Measurements from ENCODE around the gene ELAVL2.

The ELAVL2 gene

DNA sequence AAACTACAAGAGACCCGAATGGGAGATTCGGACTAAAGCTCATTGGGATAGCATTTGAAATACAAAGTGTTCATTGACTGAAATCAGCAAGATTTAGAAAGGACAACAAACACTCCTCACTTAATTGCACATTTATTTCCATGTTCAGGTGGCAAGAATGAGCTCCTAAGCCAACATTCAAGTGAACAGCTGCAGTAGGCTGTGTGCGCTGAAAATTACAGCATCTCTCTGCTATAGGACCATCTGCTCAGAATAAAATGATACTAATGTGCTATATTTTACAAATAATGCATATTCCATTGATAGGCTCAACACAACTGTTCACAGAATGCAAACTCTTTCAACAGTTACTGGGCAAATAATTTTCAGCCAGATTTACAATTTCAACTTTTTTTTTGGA, 61.8 kb downstream of the ELAVL2 start:
- no peak for TF ChIP-seq CTCF (IDR thresholded peaks at IDR 0.05; ENCODE audit: low read length)
- no peak for TF ChIP-seq EZH2 (IDR thresholded peaks at IDR 0.05; ENCODE audit: borderline replicate concordance, low read length)
- H3K79me2 ChIP-seq (ENCODE audit: insufficient read depth, low read length) = no peaks in the 10 kb centered on the region
- H3K9me3 ChIP-seq (ENCODE audit: low read length) = no peaks in the 10 kb centered on the region

GRCh38 chr9:23754551-23754950, 71.5 kb downstream of the ELAVL2 start:
- Histone ChIP-seq H3K9me3 (ENCODE audit: low read length) (no peaks in the 10 kb centered on the region), H3K36me3 (ENCODE audit: insufficient read depth, low read length) (no peaks in the 10 kb centered on the region), H3K27ac (ENCODE audit: low read depth, low read length, poor library complexity, severe bottlenecking) (no peak overlapping the region), H3K79me2 (ENCODE audit: insufficient read depth, low read length) (no peaks in the 10 kb centered on the region), H2AFZ (ENCODE audit: low read length) (no peak overlapping the region), H3K9ac (ENCODE audit: low read length) (no peak overlapping the region), H3F3A (ENCODE audit: insufficient read depth, low read length) (no peaks in the 10 kb centered on the region), H3K4me3 (ENCODE audit: low read depth, low read length, poor library complexity, severe bottlenecking) (no peak overlapping the region), H3K4me1 (ENCODE audit: insufficient read depth, low read length, severe bottlenecking) (no peaks in the 10 kb centered on the region), H3K9me2 (ENCODE audit: low read depth, low read length) (no peaks in the 10 kb centered on the region), H4K20me1 (ENCODE audit: insufficient read depth, low read length) (no peaks in the 10 kb centered on the region), H3K4me2 (ENCODE audit: low read length) (no peak overlapping the region), H3K27me3 (ENCODE audit: insufficient read depth, low read length) (no peaks in the 10 kb centered on the region)
- no peak for TF ChIP-seq EZH2 (IDR thresholded peaks at IDR 0.05; ENCODE audit: borderline replicate concordance, low read length)
- no peak for TF ChIP-seq CTCF (IDR thresholded peaks at IDR 0.05; ENCODE audit: low read length)

More for the DNA sequence above, 61.8 kb downstream of the ELAVL2 start:
- no peaks in the 10 kb centered on the region for H3K27me3 ChIP-seq (ENCODE audit: insufficient read depth, low read length)
- H3K27ac ChIP-seq (ENCODE audit: low read depth, low read length, poor library complexity, severe bottlenecking) = no peak overlapping the region
- H3K4me1 ChIP-seq (ENCODE audit: insufficient read depth, low read length, severe bottlenecking) = no peaks in the 10 kb centered on the region
- H2AFZ ChIP-seq (ENCODE audit: low read length) = no peak overlapping the region
- H3K9me2 ChIP-seq (ENCODE audit: low read depth, low read length) = no peaks in the 10 kb centered on the region
- no peak overlapping the region for H3K9ac ChIP-seq (ENCODE audit: low read length)
- no peaks in the 10 kb centered on the region for H3K36me3 ChIP-seq (ENCODE audit: insufficient read depth, low read length)
- no peaks in the 10 kb centered on the region for H3F3A ChIP-seq (ENCODE audit: insufficient read depth, low read length)
- H4K20me1 ChIP-seq (ENCODE audit: insufficient read depth, low read length) = no peaks in the 10 kb centered on the region
- no peak overlapping the region for H3K4me2 ChIP-seq (ENCODE audit: low read length)
- H3K4me3 ChIP-seq (ENCODE audit: low read depth, low read length, poor library complexity, severe bottlenecking) = no peak overlapping the region

DNA sequence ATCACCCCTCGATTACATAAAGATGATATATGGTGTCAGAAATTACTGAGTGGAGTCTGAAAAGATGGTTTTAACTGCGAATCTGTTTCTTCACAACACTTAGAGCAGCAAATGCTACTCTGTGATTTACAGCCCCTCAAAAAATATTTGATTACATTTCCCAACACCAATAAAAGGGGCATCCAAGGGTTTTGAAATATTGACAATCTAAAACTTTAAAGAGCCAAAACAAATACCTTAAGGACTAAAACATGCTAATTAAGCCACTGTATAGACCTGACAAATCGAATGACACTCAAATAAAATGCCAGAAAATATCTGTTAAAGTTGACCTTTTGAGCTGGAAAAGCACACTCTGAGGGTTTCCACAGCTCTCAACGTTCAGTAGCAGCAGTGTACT, 73.2 kb downstream of the ELAVL2 start:
- H3F3A ChIP-seq (ENCODE audit: insufficient read depth, low read length) = no peaks in the 10 kb centered on the region
- H3K27ac ChIP-seq (ENCODE audit: low read depth, low read length, poor library complexity, severe bottlenecking) = no peak overlapping the region
- no peak overlapping the region for H2AFZ ChIP-seq (ENCODE audit: low read length)
- H3K4me3 ChIP-seq (ENCODE audit: low read depth, low read length, poor library complexity, severe bottlenecking) = no peak overlapping the region
- H3K4me1 ChIP-seq (ENCODE audit: insufficient read depth, low read length, severe bottlenecking) = no peaks in the 10 kb centered on the region
- TF ChIP-seq CTCF (IDR thresholded peaks at IDR 0.05; ENCODE audit: low read length) = no peak
- TF ChIP-seq EZH2 (IDR thresholded peaks at IDR 0.05; ENCODE audit: borderline replicate concordance, low read length) = no peak
- H3K4me2 ChIP-seq (ENCODE audit: low read length) = no peak overlapping the region
- H3K9me3 ChIP-seq (ENCODE audit: low read length) = no peaks in the 10 kb centered on the region
- no peaks in the 10 kb centered on the region for H3K9me2 ChIP-seq (ENCODE audit: low read depth, low read length)
- H4K20me1 ChIP-seq (ENCODE audit: insufficient read depth, low read length) = no peaks in the 10 kb centered on the region
- H3K27me3 ChIP-seq (ENCODE audit: insufficient read depth, low read length) = no peaks in the 10 kb centered on the region
- H3K36me3 ChIP-seq (ENCODE audit: insufficient read depth, low read length) = no peaks in the 10 kb centered on the region
- no peaks in the 10 kb centered on the region for H3K79me2 ChIP-seq (ENCODE audit: insufficient read depth, low read length)
- no peak overlapping the region for H3K9ac ChIP-seq (ENCODE audit: low read length)
